ENCODE measurements around the gene SH3BP5L.

Gene SH3BP5L

GRCh38 chr1:248813546-248813945 lies 12.2 kb downstream of the SH3BP5L start:
- TF ChIP-seq GATA2 (IDR thresholded peaks at IDR 0.05; ENCODE audit: low read depth, low read length) (no peak), GATA3 (IDR thresholded peaks at IDR 0.05; ENCODE audit: low read depth, low read length) (no peak)

- TF ChIP-seq GATA3 (IDR thresholded peaks at IDR 0.05; ENCODE audit: low read depth, low read length) (no peak), GATA2 (IDR thresholded peaks at IDR 0.05; ENCODE audit: low read depth, low read length) (no peak)
Observed at GRCh38 chr1:248812736-248813425, 12.8 kb downstream of the SH3BP5L start.

- no peak for TF ChIP-seq GATA2 (IDR thresholded peaks at IDR 0.05; ENCODE audit: low read depth, low read length)
- TF ChIP-seq GATA3 (IDR thresholded peaks at IDR 0.05; ENCODE audit: low read depth, low read length), result no peak
Observed at GRCh38 chr1:248811514-248812490, 13.9 kb downstream of the SH3BP5L start.

- TF ChIP-seq GATA2 (IDR thresholded peaks at IDR 0.05; ENCODE audit: low read depth, low read length), result no peak
- no peak for TF ChIP-seq GATA3 (IDR thresholded peaks at IDR 0.05; ENCODE audit: low read depth, low read length)
Observed at GRCh38 chr1:248810727-248811513, 14.8 kb downstream of the SH3BP5L start.

- no peak for TF ChIP-seq GATA2 (IDR thresholded peaks at IDR 0.05; ENCODE audit: low read depth, low read length)
- no peak for TF ChIP-seq GATA3 (IDR thresholded peaks at IDR 0.05; ENCODE audit: low read depth, low read length)
Observed at GRCh38 chr1:248810000-248810726, 15.6 kb downstream of the SH3BP5L start.

- TF ChIP-seq GATA2 (IDR thresholded peaks at IDR 0.05; ENCODE audit: low read depth, low read length) (no peak), GATA3 (IDR thresholded peaks at IDR 0.05; ENCODE audit: low read depth, low read length) (no peak)
Observed at GRCh38 chr1:248808876-248809275, 16.8 kb downstream of the SH3BP5L start.

- TF ChIP-seq GATA3 (IDR thresholded peaks at IDR 0.05; ENCODE audit: low read depth, low read length) (no peak), GATA2 (IDR thresholded peaks at IDR 0.05; ENCODE audit: low read depth, low read length) (no peak)
Observed at GRCh38 chr1:248807067-248807737, 18.5 kb downstream of the SH3BP5L start.

DNA sequence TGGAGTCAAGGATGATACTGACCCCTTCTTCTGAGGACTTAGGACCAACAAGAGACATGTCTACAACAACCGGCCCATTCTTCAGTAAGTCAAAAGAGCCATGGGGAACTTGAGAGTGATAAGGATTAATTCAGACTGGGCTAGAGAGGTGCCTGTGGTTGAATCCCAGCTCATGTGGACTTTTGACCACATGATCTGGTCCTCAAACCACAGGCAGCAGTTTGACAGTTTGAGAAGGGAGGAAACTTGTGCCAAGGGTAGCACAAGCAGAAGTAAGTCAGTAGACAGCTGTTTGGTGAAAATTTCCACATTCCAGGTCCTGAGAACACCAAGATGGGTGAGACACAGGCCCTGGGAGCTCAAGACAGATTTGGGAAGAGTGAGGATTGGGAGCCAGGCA lies 19.8 kb downstream of the SH3BP5L start:
- TF ChIP-seq GATA2 (IDR thresholded peaks at IDR 0.05; ENCODE audit: low read depth, low read length), result no peak

- TF ChIP-seq GATA3 (IDR thresholded peaks at IDR 0.05; ENCODE audit: low read depth, low read length) (no peak), GATA2 (IDR thresholded peaks at IDR 0.05; ENCODE audit: low read depth, low read length) (no peak)
Observed at GRCh38 chr1:248804771-248805681, 20.7 kb downstream of the SH3BP5L start.

DNA sequence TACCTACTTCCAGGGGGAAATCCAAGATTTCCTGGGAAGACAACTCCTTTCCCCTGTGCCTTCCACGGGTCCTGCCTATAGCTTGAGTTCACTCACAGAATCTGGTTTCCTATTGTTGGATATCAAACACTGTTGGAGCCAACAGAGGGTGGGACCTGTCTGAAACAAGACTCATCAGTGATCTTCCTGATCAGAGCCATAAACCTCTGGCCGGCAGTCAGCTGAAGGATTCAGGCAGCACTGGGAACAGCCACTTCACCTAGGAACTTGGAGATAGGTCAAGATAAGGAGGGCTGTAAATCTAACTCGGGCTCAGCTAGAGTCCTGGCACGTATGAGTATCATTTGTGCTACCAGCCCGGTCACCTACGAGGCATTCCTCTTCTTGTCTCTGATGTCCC lies 23.3 kb downstream of the SH3BP5L start:
- no peak for TF ChIP-seq GATA2 (IDR thresholded peaks at IDR 0.05; ENCODE audit: low read depth, low read length)
- no peak for TF ChIP-seq GATA3 (IDR thresholded peaks at IDR 0.05; ENCODE audit: low read depth, low read length)

DNA sequence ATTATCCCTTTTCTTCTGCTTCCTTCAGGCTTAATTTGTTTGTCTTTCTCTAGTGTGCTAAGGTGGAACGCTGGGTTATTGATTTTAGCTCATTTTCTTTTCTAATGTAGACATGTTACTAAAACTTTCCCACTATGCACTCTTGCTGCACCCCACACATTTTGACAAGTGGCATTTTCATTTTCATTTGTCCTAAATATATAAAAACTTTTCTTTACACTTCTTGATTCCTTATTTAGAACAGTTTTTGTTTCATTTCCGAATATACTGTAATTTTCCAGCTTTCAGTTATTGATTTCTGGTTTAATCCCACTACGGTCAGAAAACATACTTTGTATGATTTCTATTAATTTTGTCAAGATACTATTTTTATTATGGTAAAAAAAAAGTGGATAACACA lies 25.3 kb downstream of the SH3BP5L start:
- TF ChIP-seq GATA2 (IDR thresholded peaks at IDR 0.05; ENCODE audit: low read depth, low read length) (no peak), GATA3 (IDR thresholded peaks at IDR 0.05; ENCODE audit: low read depth, low read length) (no peak)

GRCh38 chr1:248798791-248799190 lies 26.9 kb downstream of the SH3BP5L start:
- no peak for TF ChIP-seq GATA2 (IDR thresholded peaks at IDR 0.05; ENCODE audit: low read depth, low read length)
- TF ChIP-seq GATA3 (IDR thresholded peaks at IDR 0.05; ENCODE audit: low read depth, low read length), result no peak

All from SH-SY5Y (cell line).